HCT116 (cell line): ENCODE data around the gene FGFRL1.

Experiments used
- ATF3 ChIP-seq: IDR thresholded peaks from 2 replicates; pipeline ENCODE4 v1.6.1; 2012
- CEBPB ChIP-seq: IDR thresholded peaks from 2 replicates; pipeline ENCODE4 v1.6.1; 2012; ENCODE audit warnings: low read depth
- CTCF ChIP-seq, 3 experiments: fragments of 200-600 bp in 1 of 3; sonication (generic) in 1 of 3; IDR thresholded peaks in 2 of 3; conservative IDR thresholded peaks in 1 of 3; 2 replicates each; pipeline ENCODE4 v1.5.1; 2012 to 2017; ENCODE audit warnings: low read depth in 2 of 3, low read length in 2 of 3, antibody characterized with exemption in 1 of 3, borderline replicate concordance in 1 of 3, control low read depth in 1 of 3, mild to moderate bottlenecking in 1 of 3, mixed read lengths in 1 of 3, mixed run types in 1 of 3, moderate library complexity in 1 of 3; ENCODE audit not compliant: insufficient read depth in 1 of 3
- EGR1 ChIP-seq: IDR thresholded peaks from 2 replicates; pipeline ENCODE4 v1.6.1; 2012; ENCODE audit warnings: low read depth
- POLR2A ChIP-seq: IDR thresholded peaks from 2 replicates; pipeline ENCODE4 v1.7.0; 2011; ENCODE audit warnings: borderline replicate concordance; ENCODE audit not compliant: insufficient read depth, insufficient read length; ENCODE audit errors: extremely low read depth
- POLR2AphosphoS5 ChIP-seq: IDR thresholded peaks from 2 replicates; pipeline ENCODE4 v1.6.1; 2011; ENCODE audit warnings: mild to moderate bottlenecking, low read depth, low read length, moderate library complexity
- REST ChIP-seq: IDR thresholded peaks from 2 replicates; pipeline ENCODE4 v1.6.1; 2012; ENCODE audit warnings: low read depth
- SIN3A ChIP-seq: IDR thresholded peaks from 2 replicates; pipeline ENCODE4 v1.6.1; 2012; ENCODE audit warnings: low read depth
- SP1 ChIP-seq: IDR thresholded peaks from 2 replicates; pipeline ENCODE4 v1.6.1; 2012; ENCODE audit warnings: low read depth
- SRF ChIP-seq: IDR thresholded peaks from 2 replicates; pipeline ENCODE4 v1.6.1; 2012; ENCODE audit warnings: low read depth
- YY1 ChIP-seq: IDR thresholded peaks from 2 replicates; pipeline ENCODE4 v1.6.1; 2011; ENCODE audit warnings: low read length, low read depth, moderate library complexity, mild to moderate bottlenecking; ENCODE audit not compliant: insufficient replicate concordance; ENCODE audit errors: extremely low read depth

- TF ChIP-seq CTCF (IDR thresholded peaks at IDR 0.05 in 2 of 3, conservative IDR thresholded peaks at IDR 0.05 in 1 of 3; ENCODE audit: borderline replicate concordance in 1 of 3, insufficient read depth in 1 of 3, low read depth in 2 of 3, low read length in 2 of 3) (no peak), SP1 (no peak), SIN3A (no peak), POLR2AphosphoS5 (no peak), POLR2A (no peak), CEBPB (no peak), EGR1 (no peak), ATF3 (no peak), YY1 (no peak), SRF (no peak), REST (no peak)
Observed at GRCh38 chr4:965766-966134, 45.7 kb upstream of the FGFRL1 start.
